ENCODE data around the gene RTN1.

RTN1 gene

GRCh38 chr14:59870277-59871165, at the start of gene RTN1:
TSS of gene RTN1 (minus strand) at chr14:59870776. CDS start at chr14:59870630, 146 bp downstream.
- DNase-seq = peak; percentile 70

- DNase-seq = peak; percentile 25
These were observed 49.8 kb upstream of the RTN1 start for GRCh38 chr14:59920378-59920683.

GRCh38 chr14:59919570-59920377, 49.2 kb upstream of the RTN1 start, which contains the start of gene LRRC9:
TSS of gene LRRC9 (plus strand) at chr14:59920144.
- no peak for DNase-seq

- DNase-seq = peak; percentile 34
These were observed 48.4 kb upstream of the RTN1 start for GRCh38 chr14:59918824-59919569.

GRCh38 chr14:59913187-59913586, 42.6 kb upstream of the RTN1 start:
- DNase-seq = no peak

GRCh38 chr14:59912443-59912842, 41.9 kb upstream of the RTN1 start:
- no peak for DNase-seq

- peak; percentile 38 for DNase-seq
These were observed 34.6 kb upstream of the RTN1 start for GRCh38 chr14:59905188-59905587.

- no peak for DNase-seq
These were observed 33.6 kb upstream of the RTN1 start for GRCh38 chr14:59904184-59904583.

GRCh38 chr14:59900556-59900955, 30.0 kb upstream of the RTN1 start:
- no peak for DNase-seq

- DNase-seq = peak; percentile 68
These were observed 27.3 kb upstream of the RTN1 start for GRCh38 chr14:59897757-59898383.

- DNase-seq = no peak
These were observed 25.1 kb upstream of the RTN1 start for GRCh38 chr14:59895721-59896120.

GRCh38 chr14:59890676-59891075, 20.1 kb upstream of the RTN1 start:
- no peak for DNase-seq

- peak; percentile 29 for DNase-seq
These were observed 12.4 kb upstream of the RTN1 start for GRCh38 chr14:59882957-59883356.

- no peak for DNase-seq
These were observed 555 bp upstream of the RTN1 start for GRCh38 chr14:59871166-59871495.

GRCh38 chr14:59869381-59870255, 958 bp downstream of the RTN1 start:
- no peak for DNase-seq

GRCh38 chr14:59868021-59868420, 2.6 kb downstream of the RTN1 start:
- no peak for DNase-seq

GRCh38 chr14:59863806-59864525, 6.6 kb downstream of the RTN1 start:
- peak; percentile 62 for DNase-seq

- no peak for DNase-seq
These were observed 13.2 kb downstream of the RTN1 start for GRCh38 chr14:59857328-59857727.

GRCh38 chr14:59852350-59852749, 18.2 kb downstream of the RTN1 start:
- no peak for DNase-seq

GRCh38 chr14:59850458-59850857, 20.1 kb downstream of the RTN1 start:
- no peak for DNase-seq
